Natural killer cell (primary cell): ENCODE results near the gene AP2A2. TPM values are rescaled to one million over a fixed set of nuclear protein-coding genes. Genes with fewer than 3 reads are reported as not detected.

Experiments
- ATAC-seq, 3 donors: fragments of 150-1000 bp in 2 of 3; fragments of 200-7000 bp in 1 of 3; cut with Tn5 transposase; 1 replicate in 1 of 3; 2 replicates in 2 of 3; pipeline ENCODE4 v1.10.0; 2021; ENCODE audit warnings: mild to moderate bottlenecking in 2 of 3, moderate library complexity in 2 of 3
- DNase-seq, 2 donors: peaks; one replicate each; pipeline versions ENCODE4 v3.0.0 to v3.0.0-alpha.2; 2013 to 2021; ENCODE audit warnings: mixed read lengths in 1 of 2
- H3K27ac ChIP-seq: one replicate; pipeline ENCODE4 v1.5.1; 2013; ENCODE audit warnings: mild to moderate bottlenecking, low read length
- H3K27me3 ChIP-seq: one replicate; pipeline ENCODE4 v1.6.1; 2013; ENCODE audit warnings: low read length; ENCODE audit not compliant: control insufficient read depth, insufficient read depth
- H3K36me3 ChIP-seq: one replicate; pipeline ENCODE4 v1.6.1; 2013; ENCODE audit warnings: low read length; ENCODE audit not compliant: control insufficient read depth, insufficient read depth
- H3K4me1 ChIP-seq: one replicate; pipeline ENCODE4 v1.6.1; 2013; ENCODE audit warnings: low read length; ENCODE audit not compliant: control insufficient read depth, insufficient read depth
- H3K4me3 ChIP-seq: one replicate; pipeline ENCODE4 v1.5.1; 2013; ENCODE audit warnings: low read length
- H3K9me3 ChIP-seq: one replicate; pipeline ENCODE4 v1.6.1; 2013; ENCODE audit warnings: low read length; ENCODE audit not compliant: control insufficient read depth, insufficient read depth
- H3K27ac Mint-ChIP-seq, 2 donors: one replicate each; pipeline ENCODE4 v1.8.0; 2022; ENCODE audit warnings: mild to moderate bottlenecking in 2 of 2, mixed read lengths in 2 of 2, moderate library complexity in 1 of 2
- H3K27me3 Mint-ChIP-seq, 2 donors: one replicate each; pipeline ENCODE4 v1.8.0; 2022; ENCODE audit warnings: low read depth in 2 of 2, mixed read lengths in 2 of 2
- H3K36me3 Mint-ChIP-seq: one replicate; pipeline ENCODE4 v1.8.0; 2022; ENCODE audit warnings: mixed read lengths
- H3K4me1 Mint-ChIP-seq, 2 donors: one replicate each; pipeline ENCODE4 v1.8.0; 2022; ENCODE audit warnings: mixed read lengths in 2 of 2
- H3K4me3 Mint-ChIP-seq: one replicate; pipeline ENCODE4 v1.8.0; 2022; ENCODE audit warnings: mild to moderate bottlenecking, moderate library complexity, mixed read lengths
- H3K9me3 Mint-ChIP-seq, 2 donors: one replicate each; pipeline ENCODE4 v1.8.0; 2022; ENCODE audit warnings: mixed read lengths in 2 of 2
- CTCF ChIP-seq: fragments of 200-600 bp; IDR thresholded peaks from one replicate; pipeline ENCODE4 v1.8.0; 2022; ENCODE audit warnings: antibody characterized with exemption
- WGBS: methylation state at CpG from one replicate; pipeline ENCODE4 v1.1.7; 2013; ENCODE audit warnings: missing lambda C conversion rate; ENCODE audit not compliant: insufficient coverage; 5-methylcytosine and 5-hydroxymethylcytosine counted together
- intact Hi-C: fragments of 100-400 bp; cut with micrococcal nuclease; formaldehyde crosslinking; loops from one replicate; pipeline ENCODE4 v1.14.2; 2022
- total RNA-seq, 4 donors: library from RNA; stranded (reverse); fragments of 120-200 nt in 1 of 4; gene quantifications; one replicate each; pipeline versions ENCODE4 v1.2.3 to v1.2.4, GENCODE V29; 2013 to 2022

The AP2A2 gene
- total RNA-seq, 3 donors from 2014 or later (not counting 1 experiment from before 2014, with no cell fraction given): 57.2 to 120 (median 82.9) TPM

- Mint-ChIP-seq H3K4me3 (no peak overlapping the region), H3K4me1 (peaks cover 0 to 8% of the 10 kb centered on the region in 2 donors), H3K9me3 (no peaks in the 10 kb centered on the region), H3K36me3 (no peaks in the 10 kb centered on the region), H3K27me3 (no peaks in the 10 kb centered on the region), H3K27ac (no peak overlapping the region)
- no peaks in the 10 kb centered on the region for H3K36me3 ChIP-seq
- ATAC-seq: no peak
- WGBS: 98% methylated on average over 17 of the region's 17 CpGs
- no peak for DNase-seq
- intact Hi-C loops: no loop called here
- H3K9me3 ChIP-seq: no peaks in the 10 kb centered on the region
- no peak overlapping the region for H3K4me3 ChIP-seq
- H3K27me3 ChIP-seq: no peaks in the 10 kb centered on the region
- no peak overlapping the region for H3K27ac ChIP-seq
- no peaks in the 10 kb centered on the region for H3K4me1 ChIP-seq
- no peak for TF ChIP-seq CTCF
These were observed 39.1 kb upstream of the AP2A2 start for GRCh38 chr11:886568-886967.

- Histone ChIP-seq H3K27me3 (no peaks in the 10 kb centered on the region), H3K4me1 (no peaks in the 10 kb centered on the region), H3K36me3 (no peaks in the 10 kb centered on the region), H3K27ac (no peak overlapping the region), H3K9me3 (no peaks in the 10 kb centered on the region), H3K4me3 (no peak overlapping the region)
- no peak for TF ChIP-seq CTCF
- H3K9me3 Mint-ChIP-seq: no peaks in the 10 kb centered on the region
- DNase-seq (no peak), ATAC-seq (no peak)
- no peak overlapping the region for H3K4me3 Mint-ChIP-seq
- peaks cover 0 to 8% of the 10 kb centered on the region in 2 donors for H3K4me1 Mint-ChIP-seq
- intact Hi-C loops: no loop called here
- no peak overlapping the region for H3K27ac Mint-ChIP-seq
- WGBS: 94% methylated on average over 14 of the region's 14 CpGs
- H3K27me3 Mint-ChIP-seq: no peaks in the 10 kb centered on the region
- H3K36me3 Mint-ChIP-seq: no peaks in the 10 kb centered on the region
These were observed 38.1 kb upstream of the AP2A2 start for GRCh38 chr11:887589-887988.

GRCh38 chr11:888310-889212 lies 37.1 kb upstream of the AP2A2 start:
- ATAC-seq (no peak), DNase-seq (no peak)
- H3K27ac Mint-ChIP-seq: no peak overlapping the region
- H3K9me3 Mint-ChIP-seq: no peaks in the 10 kb centered on the region
- intact Hi-C loops: no loop called here
- WGBS: 94% methylated on average over 45 of the region's 45 CpGs
- peaks cover 0 to 8% of the 10 kb centered on the region in 2 donors for H3K4me1 Mint-ChIP-seq
- no peaks in the 10 kb centered on the region for H3K36me3 ChIP-seq
- no peak overlapping the region for H3K27ac ChIP-seq
- H3K36me3 Mint-ChIP-seq: no peaks in the 10 kb centered on the region
- no peaks in the 10 kb centered on the region for H3K27me3 Mint-ChIP-seq
- H3K4me1 ChIP-seq: no peaks in the 10 kb centered on the region
- TF ChIP-seq CTCF: no peak
- no peak overlapping the region for H3K4me3 Mint-ChIP-seq
- no peak overlapping the region for H3K4me3 ChIP-seq
- H3K9me3 ChIP-seq: no peaks in the 10 kb centered on the region
- no peaks in the 10 kb centered on the region for H3K27me3 ChIP-seq
